Fibroblast of the aortic adventitia (primary cell): ENCODE measurements around the gene ANKRD28. TPM values are rescaled to one million over a fixed set of nuclear protein-coding genes. Genes with fewer than 3 reads are reported as not detected.
"Not testable (repeated sequence)": the region's sequence is repeated elsewhere in the genome, so short reads cannot be mapped to it uniquely, and the experiment has no call there.

Experiments
- DNase-seq: peaks from one replicate; pipeline ENCODE4 v3.0.0-alpha.2; 2010; ENCODE audit warnings: low read depth
- H3K4me3 ChIP-seq: 2 replicates; pipeline ENCODE4 v1.5.1; 2011; ENCODE audit warnings: low read depth, mild to moderate bottlenecking, control low read depth, low read length, moderate library complexity
- small RNA-seq: library from RNA; depleted of rRNA; stranded (forward); fragments of <200 nt; gene quantifications from one replicate; pipeline ENCODE3, GENCODE V24; 2012
- total RNA-seq: library from RNA; depleted of rRNA; stranded (reverse); fragments of >200 nt; gene quantifications from 2 replicates; pipeline ENCODE4 v1.2.3, GENCODE V29; 2012; ENCODE audit warnings: low replicate concordance
- TF ChIP-seq, protein P1 (sequence below): IDR thresholded peaks from 2 replicates; pipeline ENCODE4 v1.5.1; 2011; ENCODE audit warnings: mild to moderate bottlenecking, low read length, control low read depth, inconsistent platforms; ENCODE audit not compliant: insufficient read depth

The ANKRD28 gene
- total RNA-seq, 1 donor = 121 TPM

DNA sequence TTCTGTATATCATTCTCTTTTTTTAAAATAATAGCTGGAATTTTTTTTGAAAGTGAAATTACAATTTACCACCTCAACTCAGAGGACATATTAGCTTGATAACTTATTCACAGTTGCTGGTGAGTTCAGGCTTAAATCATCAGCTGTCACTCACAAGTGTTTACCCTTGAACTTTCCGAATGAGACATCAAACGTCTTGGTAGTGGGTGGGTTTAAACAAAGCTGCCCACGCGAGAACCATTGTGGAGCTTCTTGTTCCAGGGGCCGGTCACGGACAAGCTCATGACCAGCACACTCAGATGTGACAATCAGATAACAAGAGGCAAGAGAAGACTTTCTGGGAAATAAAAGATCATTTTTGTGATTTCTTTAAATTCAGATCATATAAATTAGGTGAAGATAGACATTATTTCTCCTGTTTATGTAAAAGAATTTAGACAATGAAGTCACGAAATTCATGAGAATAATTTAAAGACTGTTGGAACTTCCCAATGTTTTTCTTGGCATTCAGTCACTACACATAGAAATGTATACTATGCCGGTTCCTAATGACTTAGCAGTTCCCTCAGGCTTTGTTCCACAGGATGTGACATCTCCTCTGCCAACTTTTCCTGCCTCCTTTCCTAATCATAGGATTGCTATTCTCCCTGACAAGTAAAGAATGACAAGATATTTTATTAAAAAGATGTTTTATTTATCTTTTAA, 167.0 kb downstream of the ANKRD28 start:
- TF ChIP-seq, protein P1, sequence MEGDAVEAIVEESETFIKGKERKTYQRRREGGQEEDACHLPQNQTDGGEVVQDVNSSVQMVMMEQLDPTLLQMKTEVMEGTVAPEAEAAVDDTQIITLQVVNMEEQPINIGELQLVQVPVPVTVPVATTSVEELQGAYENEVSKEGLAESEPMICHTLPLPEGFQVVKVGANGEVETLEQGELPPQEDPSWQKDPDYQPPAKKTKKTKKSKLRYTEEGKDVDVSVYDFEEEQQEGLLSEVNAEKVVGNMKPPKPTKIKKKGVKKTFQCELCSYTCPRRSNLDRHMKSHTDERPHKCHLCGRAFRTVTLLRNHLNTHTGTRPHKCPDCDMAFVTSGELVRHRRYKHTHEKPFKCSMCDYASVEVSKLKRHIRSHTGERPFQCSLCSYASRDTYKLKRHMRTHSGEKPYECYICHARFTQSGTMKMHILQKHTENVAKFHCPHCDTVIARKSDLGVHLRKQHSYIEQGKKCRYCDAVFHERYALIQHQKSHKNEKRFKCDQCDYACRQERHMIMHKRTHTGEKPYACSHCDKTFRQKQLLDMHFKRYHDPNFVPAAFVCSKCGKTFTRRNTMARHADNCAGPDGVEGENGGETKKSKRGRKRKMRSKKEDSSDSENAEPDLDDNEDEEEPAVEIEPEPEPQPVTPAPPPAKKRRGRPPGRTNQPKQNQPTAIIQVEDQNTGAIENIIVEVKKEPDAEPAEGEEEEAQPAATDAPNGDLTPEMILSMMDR = no peak
- DNase-seq = peak; percentile 66

DNA sequence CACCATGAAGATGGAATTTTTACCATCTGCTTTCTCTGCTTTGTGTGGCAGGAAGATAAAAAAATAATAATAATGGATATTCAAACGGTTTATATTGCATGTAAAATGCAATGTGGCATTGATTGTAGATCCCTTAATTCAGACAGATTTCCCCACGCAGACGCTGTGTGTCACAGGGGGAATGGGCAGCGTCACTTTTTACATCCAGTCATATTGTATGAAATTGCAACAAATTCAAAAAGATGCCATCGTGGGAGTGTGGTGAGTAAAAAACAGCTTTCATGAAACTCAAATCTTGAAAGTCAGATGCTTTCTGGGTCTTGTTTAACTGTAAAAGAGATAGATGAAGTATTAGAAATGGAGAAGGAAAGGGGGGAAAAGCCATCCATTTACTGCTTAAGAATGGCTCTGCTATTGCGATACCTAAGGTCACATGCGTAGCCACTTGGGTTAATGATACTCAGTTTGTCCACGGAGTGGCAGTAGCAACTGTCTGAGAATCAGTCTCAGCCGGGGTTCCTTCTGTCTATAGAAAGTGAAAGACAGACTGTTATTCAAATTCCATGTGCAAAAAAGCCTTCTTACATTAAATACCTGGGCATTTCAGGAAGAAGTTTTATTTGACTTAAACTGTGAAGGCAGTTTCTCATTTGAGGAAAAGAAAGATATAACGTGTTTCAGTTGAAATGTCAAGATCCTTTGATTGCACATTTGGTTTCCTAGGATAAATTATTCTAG, 167.8 kb downstream of the ANKRD28 start:
- TF ChIP-seq, protein P1 = peak; percentile 66
- peak; percentile 91 for DNase-seq
- H3K4me3 ChIP-seq = peak overlapping the region; percentile 20

More for the DNA sequence above, 167.0 kb downstream of the ANKRD28 start:
- peak overlapping the region; percentile 31 for H3K4me3 ChIP-seq

GRCh38 chr3:15628967-15629366, 168.8 kb downstream of the ANKRD28 start:
- TF ChIP-seq, protein P1 = no peak
- H3K4me3 ChIP-seq = no peak overlapping the region
- DNase-seq = no peak

DNA sequence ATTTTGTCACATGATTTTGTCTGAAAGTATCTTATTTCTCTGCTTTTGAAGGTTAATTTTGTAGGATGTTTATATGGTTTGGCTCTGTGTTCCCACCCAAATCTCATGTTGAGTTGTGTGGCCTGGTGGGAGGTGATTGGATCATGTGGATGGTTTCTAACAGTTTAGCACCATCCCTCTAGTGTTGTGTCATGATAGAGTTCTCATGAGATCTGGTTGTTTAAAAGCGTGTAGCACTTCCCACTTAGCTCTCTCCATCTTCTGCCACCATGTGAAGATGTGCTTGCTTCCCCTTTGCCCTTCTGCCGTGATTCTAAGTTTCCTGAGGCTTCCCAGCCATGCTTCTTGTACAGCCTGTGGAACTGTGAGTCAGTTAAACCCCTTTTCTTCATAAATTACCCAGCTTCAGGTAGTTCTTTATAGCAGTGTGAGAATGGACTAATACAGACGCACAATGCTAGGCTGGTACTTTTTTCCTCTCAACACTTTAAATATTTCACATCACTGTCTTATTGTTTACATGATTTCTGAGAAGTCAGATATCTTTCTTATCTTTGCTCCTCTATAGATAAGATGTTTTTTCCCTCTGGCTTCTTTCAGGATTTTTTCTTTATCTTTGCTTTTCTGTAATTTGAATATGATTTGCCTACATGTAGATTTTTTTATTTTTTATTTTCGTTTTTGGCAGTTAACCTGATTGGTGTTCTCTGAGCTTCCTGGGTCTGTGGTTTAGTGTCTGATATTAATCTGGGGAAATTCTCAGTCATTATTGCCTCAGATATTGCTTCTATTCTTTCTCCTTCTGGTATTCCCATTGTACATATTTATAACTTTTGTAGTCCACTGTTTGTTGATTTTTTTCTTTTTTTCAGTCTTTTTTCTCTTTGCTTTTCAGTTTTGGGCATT, 174.0 kb downstream of the ANKRD28 start:
- TF ChIP-seq, protein P1 = no peak
- H3K4me3 ChIP-seq = no peak overlapping the region
- peak; percentile 29 for DNase-seq

- H3K4me3 ChIP-seq, DNase-seq: not testable (repeated sequence)
Observed at GRCh38 chr3:15619659-15620464, 177.9 kb downstream of the ANKRD28 start.

Small RNA genes within 50 kb of the gene (small RNA-seq; reads per million reads assigned to genes)
- gene MIR3134 (not detected), gene RN7SL4P (not detected)

Other genes starting within 250 kb of the ANKRD28 start
- gene HACL1, start 196.4 kb downstream of the ANKRD28 start, total RNA-seq = 32.4 and 48.9 TPM in 2 replicates
- 19.7 and 38.8 TPM in 2 replicates for gene BTD, start 196.2 kb downstream of the ANKRD28 start, total RNA-seq